Heart left ventricle (tissue), 16 donors: Measurements from ENCODE around the gene SEC24A. TPM values are rescaled to one million over a fixed set of nuclear protein-coding genes. Genes with fewer than 3 reads are reported as not detected.
A peak's percentile ranks its signal among the peaks of the same experiment; 100 is the strongest.

Source experiments
- ATAC-seq, 4 donors: fragments of 200-7000 bp; cut with Tn5 transposase; one replicate each; pipeline ENCODE4 v1.9.1; 2020 to 2022; ENCODE audit warnings: moderate library complexity in 4 of 4, mild to moderate bottlenecking in 3 of 4, moderate number of reproducible peaks in 1 of 4
- DNase-seq, 5 donors: peaks; one replicate each; pipeline ENCODE4 v3.0.0-alpha.2; 2020
- H3K27ac ChIP-seq, 12 donors: fragments of 200-600 bp; sonication (generic) in 4 of 12; one replicate each; pipeline versions ENCODE4 v1.5.0 to v1.8.0; 2016 to 2022; ENCODE audit warnings: mild to moderate bottlenecking in 2 of 12
- H3K27me3 ChIP-seq, 9 donors: fragments of 200-600 bp; sonication (generic) in 2 of 9; one replicate each; pipeline versions ENCODE4 v1.5.1 to v1.8.0; 2016 to 2022; ENCODE audit warnings: mild to moderate bottlenecking in 3 of 9
- H3K36me3 ChIP-seq, 9 donors: fragments of 200-600 bp; sonication (generic) in 2 of 9; one replicate each; pipeline versions ENCODE4 v1.5.0 to v1.8.0; 2018 to 2022; ENCODE audit warnings: mild to moderate bottlenecking in 2 of 9
- H3K4me1 ChIP-seq, 12 donors: fragments of 200-600 bp; sonication (generic) in 4 of 12; one replicate each; pipeline versions ENCODE4 v1.5.0 to v1.8.0; 2016 to 2022; ENCODE audit warnings: mild to moderate bottlenecking in 3 of 12
- H3K4me3 ChIP-seq, 12 donors: fragments of 200-600 bp; sonication (generic) in 4 of 12; one replicate each; pipeline versions ENCODE4 v1.5.0 to v1.8.0; 2017 to 2022; ENCODE audit warnings: mild to moderate bottlenecking in 9 of 12, moderate library complexity in 4 of 12
- H3K9me3 ChIP-seq, 12 donors: fragments of 200-600 bp; sonication (generic) in 4 of 12; one replicate each; pipeline versions ENCODE4 v1.5.0 to v1.8.0; 2016 to 2022; ENCODE audit warnings: mild to moderate bottlenecking in 1 of 12
- CTCF ChIP-seq, 12 donors: fragments of 200-600 bp; sonication (generic) in 4 of 12; IDR thresholded peaks; one replicate each; pipeline versions ENCODE4 v1.5.0 to v1.8.0; 2018 to 2022; ENCODE audit warnings: antibody characterized with exemption in 12 of 12, mild to moderate bottlenecking in 5 of 12
- POLR2A ChIP-seq, 2 donors: fragments of 450-650 bp; IDR thresholded peaks; one replicate each; pipeline ENCODE4 v1.6.1; 2017; ENCODE audit warnings: antibody characterized with exemption in 2 of 2, mild to moderate bottlenecking in 2 of 2, moderate library complexity in 2 of 2
- WGBS, 4 donors: extraction: QIAGEN DNeasy Blood & Tissue Kit in 2 of 4; methylation state at CpG; one replicate each; pipeline versions ENCODE4 v1.1.5 to v1.1.7; 2013 to 2018; 5-methylcytosine and 5-hydroxymethylcytosine counted together
- intact Hi-C, 10 donors: fragments of 100-400 bp; cut with DNase I; formaldehyde crosslinking; loops; one replicate each; pipeline versions ENCODE4 v1.11.1 to v1.14.2; 2022
- polyA plus RNA-seq, 2 donors: library from polyadenylated mRNA; stranded (reverse); fragments of 200-250 nt; gene quantifications; one replicate each; pipeline ENCODE4 v1.2.3, GENCODE V29; 2013
- total RNA-seq, 9 donors: library from RNA; depleted of rRNA in 2 of 9; stranded (reverse); fragments of >200 nt in 2 of 9; fragmentation: NEBNext Ultra II Directional in 3 of 9; extraction: Animal tissue kit (Norgen Biotek cat#: 25700) in 3 of 9; gene quantifications; one replicate each; pipeline versions ENCODE4 v1.1.0 to v1.2.4, GENCODE V29; 2016 to 2023
- donor health status: ischemic (EF 13 %, LVEDD 7.1; RV severe dilation, severe dysfunction).
- donor health status: healthy with polysubstance abuse.
- donor health status: DM: no; HTN: yes; CAD: no.
- donor health status: DM: no; HTN: no; CAD: no.
- donor health status: ischemic (EF 25% LVEDD 6.9; RV normal size, moderate dysfunction).
- donor health status: ischemic (EF 25% LVEDD 5.7; RV mildly dilated, moderate dysfunction).
- donor health status: healthy.
- donor health status: DM: yes; HTN: yes; CAD: no.
- donor health status: ischemic (EF 35%, LVEDD 5.7; RV mildly dilated, moderate dysfunction).
- donor health status: nonischemic (EF 11% LVEDD 7.7; RV severe dilation, severe dysfunction).
- donor health status: DM: yes; HTN: yes; CAD: no.
- donor health status: PGD.
- donor health status: ischemic (EF 29% LVEDD 5.4; RV normal size, mild dysfunction).
- donor health status: nonischemic (EF 23%, LVEDD 6.1; RV moderate dilation, normal function).

Gene SEC24A
- total and polyA plus RNA-seq, 11 donors, result 2.2 to 15.7 (median 8.6) TPM

- DNase-seq, result no peak
- Histone ChIP-seq H3K27me3 (no peaks in the 10 kb centered on the region), H3K9me3 (no peaks in the 10 kb centered on the region), H3K36me3 (peaks cover 0 to 35% (median 22%) of the 10 kb centered on the region in 9 donors), H3K4me3 (peak overlapping the region; percentile 75 to 97 (median 88)), H3K27ac (peak overlapping the region; percentile 78 to 96 (median 92)), H3K4me1 (peaks cover 0 to 30% (median 12%) of the 10 kb centered on the region in 12 donors)
- TF ChIP-seq POLR2A (IDR thresholded peaks at IDR 0.05) (no peak), CTCF (IDR thresholded peaks at IDR 0.05) (peak in 1 of 12 donors; percentile 11)
- intact Hi-C loops, result loop anchor here in 7 of 10 donors (1.0 to 5.0 kb wide), 6 partner anchors 20 to 168 kb away; partner anchors contain the start of genes PCBD2 (in 5 of the 7) and DDX46 (in 1 of the 7)
- 7 to 9% (median 8%) methylated on average over 21 of the region's 21 CpGs for WGBS, 4 donors
- ATAC-seq, result peak in 3 of 4 donors; percentile 3 to 32 (median 6)
Measured at GRCh38 chr5:134738963-134739661, 90.5 kb downstream of the SEC24A start.

- DNase-seq (no peak), ATAC-seq (no peak)
- Histone ChIP-seq H3K36me3 (peaks cover 0 to 46% (median 26%) of the 10 kb centered on the region in 9 donors), H3K27ac (no peak overlapping the region), H3K4me1 (peaks cover 0 to 30% (median 12%) of the 10 kb centered on the region in 12 donors), H3K27me3 (no peaks in the 10 kb centered on the region), H3K4me3 (no peak overlapping the region), H3K9me3 (no peaks in the 10 kb centered on the region)
- TF ChIP-seq POLR2A (IDR thresholded peaks at IDR 0.05) (no peak), CTCF (IDR thresholded peaks at IDR 0.05) (no peak)
- 91 to 94% (median 92%) methylated on average over 11 of the region's 11 CpGs for WGBS, 4 donors
- intact Hi-C loops, result no loop called here
Measured at GRCh38 chr5:134741052-134741451, 92.5 kb downstream of the SEC24A start.

GRCh38 chr5:134742134-134742533 is 93.5 kb downstream of the SEC24A start:
- TF ChIP-seq CTCF (IDR thresholded peaks at IDR 0.05), result no peak
- no peak for TF ChIP-seq POLR2A (IDR thresholded peaks at IDR 0.05)
- 95 to 99% (median 95%) methylated on average over 2 of the region's 2 CpGs for WGBS, 4 donors
- H3K27me3 ChIP-seq, result no peaks in the 10 kb centered on the region
- ATAC-seq (no peak), DNase-seq (no peak)
- peaks cover 0 to 29% (median 12%) of the 10 kb centered on the region in 12 donors for H3K4me1 ChIP-seq
- H3K9me3 ChIP-seq, result no peaks in the 10 kb centered on the region
- H3K27ac ChIP-seq, result no peak overlapping the region
- peaks cover 0 to 46% (median 26%) of the 10 kb centered on the region in 9 donors for H3K36me3 ChIP-seq
- intact Hi-C loops, result no loop called here
- no peak overlapping the region for H3K4me3 ChIP-seq

GRCh38 chr5:134749415-134749814 is 100.8 kb downstream of the SEC24A start:
- 93 to 98% (median 96%) methylated on average over 3 of the region's 3 CpGs for WGBS, 4 donors
- TF ChIP-seq CTCF (IDR thresholded peaks at IDR 0.05) (no peak), POLR2A (IDR thresholded peaks at IDR 0.05) (no peak)
- H3K4me3 ChIP-seq, result no peak overlapping the region
- ATAC-seq (no peak), DNase-seq (no peak)
- no peaks in the 10 kb centered on the region for H3K9me3 ChIP-seq
- H3K4me1 ChIP-seq, result no peaks in the 10 kb centered on the region
- intact Hi-C loops, result no loop called here
- H3K27me3 ChIP-seq, result no peaks in the 10 kb centered on the region
- H3K36me3 ChIP-seq, result peaks cover 0 to 55% (median 19%) of the 10 kb centered on the region in 9 donors
- no peak overlapping the region for H3K27ac ChIP-seq
